ENCODE results near the gene PMEL. TPM values are rescaled to one million over a fixed set of nuclear protein-coding genes. Genes with fewer than 3 reads are reported as not detected.

The PMEL gene
- total RNA-seq, 1 experiment from 2014 or later, result 1.2 TPM

GRCh38 chr12:55937981-55938380 is 27.9 kb downstream of the PMEL start:
- BruUV-seq (replicated peaks), result no TSS peak
- Histone ChIP-seq H3K36me3 (ENCODE audit: control insufficient read depth, insufficient read depth, low read length) (no peaks in the 10 kb centered on the region), H3K4me3 (ENCODE audit: low read depth in 2 of 2, low read length in 2 of 2) (no peak overlapping the region), H3K4me1 (ENCODE audit: control insufficient read depth, insufficient read depth, low read length) (peaks cover 4% of the 10 kb centered on the region; the same call in 1 of the 2 replicates), H3K27ac (ENCODE audit: low read length) (no peak overlapping the region), H3K27me3 (ENCODE audit: control insufficient read depth, insufficient read depth, low read length) (peaks cover 7% of the 10 kb centered on the region; the same call in 1 of the 2 replicates), H3K9me3 (ENCODE audit: control insufficient read depth, insufficient read depth, low read depth, low read length) (no peaks in the 10 kb centered on the region)
- ATAC-seq, result no peak
- intact Hi-C loops (cut with micrococcal nuclease; ENCODE audit: unreplicated experiment) (no loop called here), in situ Hi-C loops (cut with HindIII; ENCODE audit: low pct_unique_long_range_greater_than_20kb, low sequenced_read_pairs) (no loop called here)
- ChIA-PET CTCF (interaction anchor here (0.9 kb wide), 1 partner anchor 81 kb away, joined by 3 read pairs; no protein-coding TSS in a partner anchor), POLR2A (no interaction called here)
- DNase-seq (ENCODE audit: low read depth, low spot score), result no peak
- TF ChIP-seq SIN3A (IDR thresholded peaks at IDR 0.05; ENCODE audit: borderline replicate concordance, insufficient read depth, low read depth, low read length) (no peak), POLR2AphosphoS5 (IDR thresholded peaks at IDR 0.05; ENCODE audit: low read depth, low read length) (no peak), CTCF (IDR thresholded peaks at IDR 0.05) (no peak), TCF7L2 (IDR thresholded peaks at IDR 0.05; ENCODE audit: low read depth, low read length) (no peak), REST (IDR thresholded peaks at IDR 0.05; ENCODE audit: insufficient read depth in 1 of 2, low read depth in 2 of 2, low read length in 1 of 2) (no peak)

GRCh38 chr12:55935738-55936151 is 30.1 kb downstream of the PMEL start:
- ChIA-PET CTCF (no interaction called here), POLR2A (no interaction called here)
- intact Hi-C loops (cut with micrococcal nuclease; ENCODE audit: unreplicated experiment), result no loop called here

More at GRCh38 chr12:55935738-55936151, 30.1 kb downstream of the PMEL start:
- H3K27me3 ChIP-seq (ENCODE audit: control insufficient read depth, insufficient read depth, low read length), result peaks cover 14% of the 10 kb centered on the region; the same call in 1 of the 2 replicates
- H3K4me1 ChIP-seq (ENCODE audit: control insufficient read depth, insufficient read depth, low read length), result peaks cover 18% of the 10 kb centered on the region
- no peak for TF ChIP-seq CTCF (IDR thresholded peaks at IDR 0.05)
- no peak for TF ChIP-seq POLR2AphosphoS5 (IDR thresholded peaks at IDR 0.05; ENCODE audit: low read depth, low read length)
- no peak for TF ChIP-seq SIN3A (IDR thresholded peaks at IDR 0.05; ENCODE audit: borderline replicate concordance, insufficient read depth, low read depth, low read length)
- no peak for TF ChIP-seq REST (IDR thresholded peaks at IDR 0.05; ENCODE audit: insufficient read depth in 1 of 2, low read depth in 2 of 2, low read length in 1 of 2)
- TF ChIP-seq TCF7L2 (IDR thresholded peaks at IDR 0.05; ENCODE audit: low read depth, low read length), result no peak
- no peak for ATAC-seq
- no peaks in the 10 kb centered on the region for H3K9me3 ChIP-seq (ENCODE audit: control insufficient read depth, insufficient read depth, low read depth, low read length)
- no peak for DNase-seq (ENCODE audit: low read depth, low spot score)
- BruUV-seq (replicated peaks), result no TSS peak
- in situ Hi-C loops (cut with HindIII; ENCODE audit: low pct_unique_long_range_greater_than_20kb, low sequenced_read_pairs), result no loop called here
- no peak overlapping the region for H3K4me3 ChIP-seq (ENCODE audit: low read depth in 2 of 2, low read length in 2 of 2)
- H3K27ac ChIP-seq (ENCODE audit: low read length), result no peak overlapping the region
- no peaks in the 10 kb centered on the region for H3K36me3 ChIP-seq (ENCODE audit: control insufficient read depth, insufficient read depth, low read length)
